ENCODE data around the gene ESYT2.
A peak's percentile ranks its signal among the peaks of the same experiment; 100 is the strongest.
"Not testable (repeated sequence)": the region's sequence is repeated elsewhere in the genome, so short reads cannot be mapped to it uniquely, and the experiment has no call there.

ESYT2 gene

DNA sequence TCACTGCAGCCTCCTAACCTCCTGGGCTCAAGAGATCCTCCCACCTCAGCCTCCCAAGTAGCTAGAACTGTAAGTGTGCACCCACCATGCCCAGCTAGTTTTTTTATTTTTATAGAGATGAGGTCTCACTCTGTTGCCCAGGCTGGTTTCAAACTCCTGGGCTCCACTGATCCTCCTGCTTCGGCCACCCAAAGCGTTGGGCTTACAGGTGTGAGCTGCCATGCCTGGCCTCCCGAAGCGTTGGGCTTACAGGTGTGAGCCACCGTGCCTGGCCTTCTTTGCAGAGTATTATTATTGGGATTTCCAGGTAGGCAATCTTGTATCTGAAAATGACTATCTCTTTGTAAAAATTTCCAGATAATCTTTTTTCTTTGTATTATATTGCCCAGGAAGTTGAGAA lies 101.6 kb downstream of the ESYT2 start:
- no peak for DNase-seq

DNA sequence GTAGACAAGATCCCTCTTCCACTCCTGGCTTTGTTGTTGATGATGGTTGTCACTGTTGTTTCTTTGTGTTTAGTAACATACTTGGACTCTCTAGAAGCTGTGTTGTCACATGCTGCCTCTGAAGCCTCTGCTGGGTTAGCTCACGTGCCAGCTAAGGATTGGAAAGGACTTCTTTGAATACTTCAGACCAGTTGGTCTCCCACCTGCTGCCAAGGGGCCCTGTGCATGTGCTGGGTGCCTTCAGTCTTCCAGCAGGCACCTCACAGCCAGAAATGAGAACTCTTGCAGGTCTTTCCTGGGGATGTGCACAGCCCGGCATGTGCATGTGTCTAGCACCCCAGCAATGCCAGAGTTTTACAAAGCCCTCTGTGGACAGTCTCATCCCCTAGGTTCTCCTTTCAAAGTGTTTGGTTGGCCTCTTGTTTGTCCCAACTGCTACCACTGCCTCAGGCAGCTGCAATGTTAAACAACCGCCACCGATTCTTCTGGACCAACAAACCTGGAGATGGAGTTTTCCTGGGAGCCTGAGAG lies 103.0 kb downstream of the ESYT2 start:
- DNase-seq: no peak

DNA sequence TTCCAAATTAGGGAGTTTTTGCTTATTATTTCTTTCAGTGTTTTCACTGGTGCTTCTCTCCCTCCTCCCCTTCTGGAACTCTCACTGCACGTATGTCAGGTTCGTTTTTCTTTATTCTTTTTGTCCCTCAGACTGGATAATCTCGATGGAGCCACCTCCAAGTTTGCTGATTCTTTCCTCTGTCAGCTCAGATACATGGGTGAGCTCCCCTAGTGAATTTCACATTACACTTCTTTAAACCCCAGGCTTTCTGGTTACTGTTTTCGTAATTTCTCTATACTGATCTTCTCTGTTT lies 103.9 kb downstream of the ESYT2 start:
- no peak for DNase-seq

DNA sequence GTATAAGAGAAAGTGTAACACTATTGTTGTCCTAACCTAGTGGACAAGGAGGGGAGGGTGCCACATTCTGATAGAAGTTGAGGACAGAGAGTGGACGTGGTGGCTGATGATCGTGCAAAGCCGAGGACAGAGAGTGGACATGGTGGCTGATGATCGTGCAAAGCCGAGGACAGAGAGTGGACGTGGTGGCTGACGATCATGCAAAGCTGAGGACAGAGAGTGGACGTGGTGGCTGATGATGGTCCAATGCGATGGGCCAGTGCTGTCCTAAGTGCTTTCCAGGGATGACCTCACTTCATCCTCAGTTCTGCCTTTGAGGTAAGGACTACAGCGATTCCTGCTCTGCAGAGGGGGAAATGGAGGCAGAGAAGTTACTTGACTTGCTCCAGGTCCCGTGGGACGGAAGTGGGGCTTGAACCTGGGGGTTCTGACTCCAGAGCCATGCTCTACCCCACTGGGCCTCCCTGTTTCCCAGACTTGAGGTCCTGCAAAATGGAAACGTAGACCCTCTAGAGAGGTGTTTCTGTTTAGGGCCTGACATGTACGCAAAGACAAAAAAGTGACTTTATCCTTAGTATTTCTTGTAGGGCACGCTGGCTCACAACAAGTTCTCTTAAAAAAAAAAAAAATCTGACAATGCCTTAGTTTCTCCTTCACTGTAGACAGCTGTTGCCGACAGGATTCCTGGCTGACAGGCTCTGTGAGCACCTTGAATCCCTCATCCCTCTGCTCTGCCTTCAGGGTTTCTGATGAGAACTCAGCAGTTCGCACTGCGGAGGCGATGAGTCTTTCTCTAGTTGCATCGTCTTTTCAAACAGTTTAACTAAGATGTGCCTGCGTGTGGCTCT lies 104.4 kb downstream of the ESYT2 start:
- DNase-seq: no peak

DNA sequence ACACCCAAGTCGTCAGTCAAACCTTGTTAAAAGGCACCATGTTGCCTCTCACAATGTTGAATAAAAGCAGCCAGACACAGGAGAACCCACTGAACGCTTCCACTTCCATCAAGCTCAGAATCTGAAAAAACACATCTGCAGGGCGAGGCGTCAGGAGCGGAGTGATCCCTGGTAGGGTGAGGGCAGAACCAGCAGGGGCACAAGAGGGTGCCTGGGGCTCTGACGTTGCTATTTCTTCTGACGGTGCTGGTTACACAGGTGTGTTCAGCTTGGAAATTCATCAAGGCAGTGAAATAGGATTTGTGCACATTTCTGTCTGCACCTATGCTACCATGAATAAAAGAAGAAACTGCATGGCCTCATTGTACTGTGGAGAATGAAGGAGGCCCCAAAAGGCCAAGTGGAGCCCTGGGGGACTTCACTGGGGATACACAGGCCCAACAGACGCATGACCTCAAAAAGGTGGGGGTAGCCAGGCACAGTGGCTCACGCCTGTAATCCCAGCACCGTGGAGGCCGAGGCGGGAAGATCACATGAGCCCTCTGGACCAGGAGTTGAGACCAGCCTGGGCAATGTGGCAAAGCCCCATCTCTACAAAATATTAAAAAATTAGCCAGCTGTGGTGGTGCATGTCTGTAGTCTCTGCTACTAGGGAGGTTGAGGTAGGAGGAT lies 105.5 kb downstream of the ESYT2 start:
- DNase-seq: no peak

DNA sequence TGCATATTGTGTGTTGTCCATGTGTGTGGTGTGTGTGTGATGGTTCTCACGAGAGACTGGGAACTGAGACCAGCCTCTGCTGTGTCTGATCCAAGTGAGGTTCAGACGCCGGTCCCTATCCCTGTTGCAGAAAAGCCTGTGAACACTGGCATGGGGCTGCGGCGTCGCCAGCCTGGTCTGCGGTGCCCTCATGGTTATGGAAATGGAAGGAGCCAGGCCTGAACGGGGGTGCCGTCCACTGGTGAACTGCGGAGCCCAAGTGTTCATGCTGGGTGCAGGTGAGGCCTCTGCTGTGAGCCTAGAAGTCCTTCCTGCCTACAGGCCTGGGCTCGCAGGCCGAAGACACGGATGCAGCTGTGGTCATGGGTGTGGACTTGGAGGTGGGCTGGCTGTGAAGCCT lies 106.0 kb downstream of the ESYT2 start:
- no peak for DNase-seq

DNA sequence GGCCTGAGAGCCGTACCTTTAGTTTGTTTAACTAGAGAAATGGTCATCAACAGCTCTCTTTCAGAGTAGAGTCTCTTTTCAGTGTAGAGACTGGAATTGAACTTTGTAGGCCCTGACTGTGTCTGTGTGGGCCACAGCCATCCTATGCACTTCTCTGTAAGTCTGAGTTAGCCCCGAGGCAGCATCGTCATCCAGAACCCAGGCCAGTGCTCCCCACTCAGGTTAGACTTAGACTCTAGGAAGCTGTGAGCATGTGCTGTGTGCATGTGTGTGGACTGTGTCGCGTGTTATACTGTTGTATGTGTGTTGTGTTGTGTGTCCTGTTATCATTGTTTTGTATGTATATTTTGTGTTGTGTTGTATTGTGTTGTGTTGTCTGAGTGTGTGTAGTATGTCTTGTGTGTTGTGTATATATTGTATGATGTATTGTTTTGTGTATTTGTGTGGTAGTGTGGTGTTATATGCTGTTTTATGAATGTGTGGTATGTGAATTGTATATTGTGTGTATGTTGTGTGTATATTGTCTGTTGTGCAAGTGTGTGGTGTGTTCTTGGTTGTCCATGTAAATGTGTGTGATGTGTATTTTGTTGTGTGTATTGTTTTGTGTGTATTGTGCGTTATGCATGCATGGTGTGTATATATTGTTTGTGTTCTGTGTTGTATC lies 106.6 kb downstream of the ESYT2 start:
- no peak for DNase-seq

DNA sequence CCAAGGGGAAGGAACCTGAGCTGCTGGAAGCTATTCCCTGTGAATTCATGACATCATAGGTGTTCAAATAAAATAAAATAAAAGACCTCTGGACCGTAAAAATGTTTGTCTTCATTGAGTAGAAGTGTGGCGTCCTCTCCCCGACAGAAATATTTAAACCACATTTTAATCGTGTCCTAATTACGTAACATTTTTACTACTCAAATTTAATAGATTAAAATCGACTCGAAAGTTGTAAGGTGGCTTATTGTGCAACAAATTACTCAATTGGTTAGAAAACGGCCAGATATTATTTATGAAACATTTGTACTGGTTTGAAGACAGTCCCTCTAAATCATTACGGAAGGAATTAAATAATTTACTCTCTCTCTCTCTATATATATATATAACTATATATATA lies 109.2 kb downstream of the ESYT2 start:
- no peak for DNase-seq

DNA sequence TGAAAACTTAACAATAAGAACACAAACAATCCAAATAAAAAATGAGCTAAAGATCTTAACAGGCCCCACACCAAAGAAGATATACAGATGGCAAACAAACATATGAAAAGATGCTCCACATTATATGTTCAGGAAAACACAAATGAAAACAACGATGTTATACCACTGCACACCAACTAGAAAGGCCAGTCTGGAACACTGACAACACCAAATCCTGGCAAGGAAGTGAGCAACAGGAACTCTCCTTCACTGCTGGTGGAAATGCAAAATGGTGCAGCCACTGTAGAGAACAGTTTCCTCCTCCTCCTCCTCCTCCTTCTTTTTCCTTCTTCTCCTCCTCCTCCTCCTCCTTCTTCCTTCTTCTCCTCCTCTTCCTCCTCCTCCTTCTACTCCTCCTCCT lies 112.5 kb downstream of the ESYT2 start:
- no peak for DNase-seq

DNA sequence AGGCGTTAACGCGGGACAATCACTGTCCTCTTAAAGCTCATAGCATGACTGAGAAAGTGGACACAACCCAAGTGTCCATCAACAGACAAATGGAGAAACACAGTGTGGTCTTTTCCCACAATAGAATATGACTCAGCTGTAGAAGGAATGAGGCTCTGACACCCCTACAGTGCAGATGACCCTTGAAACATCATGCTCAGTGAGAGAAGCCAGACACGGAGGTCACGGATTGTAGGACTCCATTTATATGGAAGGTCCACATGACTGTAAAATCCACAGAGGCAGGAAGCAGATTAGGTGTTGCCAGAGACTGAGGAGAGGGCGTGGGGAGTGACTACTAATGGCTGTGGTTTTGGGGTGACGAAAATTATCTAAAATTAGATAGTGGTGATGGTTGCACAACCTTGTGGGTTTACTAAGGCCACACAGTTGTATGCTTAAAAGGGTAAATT lies 118.6 kb downstream of the ESYT2 start:
- DNase-seq: no peak

DNA sequence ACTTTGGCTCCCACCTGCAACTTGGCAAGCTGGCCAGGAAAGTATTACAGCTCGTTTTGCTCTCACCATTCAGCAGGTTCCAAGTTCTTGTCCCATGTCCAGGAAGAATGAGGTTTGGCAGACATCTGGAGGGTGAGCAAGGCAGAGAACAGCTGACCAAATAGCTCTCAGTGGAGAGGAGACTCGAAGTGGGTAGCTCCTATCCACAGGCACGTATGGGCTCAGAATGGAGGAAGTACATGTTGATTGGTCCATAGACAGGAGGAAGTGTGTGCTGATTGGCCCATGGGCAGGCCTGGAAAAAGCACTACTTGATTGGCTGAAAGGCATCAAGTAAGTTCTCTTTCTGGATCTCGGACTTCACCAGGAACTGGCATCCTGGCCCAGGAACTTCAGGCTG lies 121.7 kb downstream of the ESYT2 start:
- DNase-seq: no peak

DNA sequence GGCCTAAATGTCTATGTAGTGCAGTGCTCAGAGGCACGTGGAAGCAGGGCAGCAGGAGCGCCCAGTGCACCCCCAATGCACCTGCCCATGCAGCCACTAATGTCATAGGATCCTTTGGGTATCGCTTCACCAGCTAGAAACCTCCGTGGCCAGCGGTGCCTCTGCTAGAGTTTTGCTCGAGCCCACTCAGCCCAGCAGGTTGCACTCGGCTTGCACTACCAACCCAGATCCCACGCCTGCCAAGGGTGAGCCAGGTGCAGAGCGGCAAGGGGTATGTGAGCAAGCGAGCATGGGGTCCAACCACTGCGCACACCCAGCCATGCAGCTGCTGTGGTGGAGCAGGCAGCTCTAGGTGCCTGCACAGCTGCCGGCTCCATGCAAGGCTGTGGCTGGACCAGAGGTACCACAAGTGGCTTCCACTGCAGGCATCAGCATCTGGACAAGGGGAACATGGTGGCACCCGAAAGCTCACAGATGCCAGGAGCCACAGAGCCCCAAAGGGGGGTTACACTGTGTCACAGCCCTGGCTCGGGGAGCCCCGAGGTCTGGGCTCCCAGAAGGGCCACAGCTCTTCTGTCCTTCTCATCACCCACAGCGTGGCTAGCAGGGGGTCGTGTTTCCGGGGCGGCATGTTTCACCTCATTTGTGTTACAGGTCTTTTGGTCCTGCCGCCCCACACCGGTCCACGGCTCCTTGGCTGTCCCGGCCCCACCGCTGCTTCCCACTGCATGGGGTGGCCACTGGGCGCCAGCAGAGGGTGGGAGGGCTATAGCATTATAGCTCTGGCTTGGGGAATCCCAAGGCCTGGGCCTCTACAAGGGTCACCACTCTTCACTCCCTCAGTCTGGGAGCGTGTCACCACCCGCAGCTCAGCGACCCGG lies 122.4 kb downstream of the ESYT2 start:
- DNase-seq: no peak

DNA sequence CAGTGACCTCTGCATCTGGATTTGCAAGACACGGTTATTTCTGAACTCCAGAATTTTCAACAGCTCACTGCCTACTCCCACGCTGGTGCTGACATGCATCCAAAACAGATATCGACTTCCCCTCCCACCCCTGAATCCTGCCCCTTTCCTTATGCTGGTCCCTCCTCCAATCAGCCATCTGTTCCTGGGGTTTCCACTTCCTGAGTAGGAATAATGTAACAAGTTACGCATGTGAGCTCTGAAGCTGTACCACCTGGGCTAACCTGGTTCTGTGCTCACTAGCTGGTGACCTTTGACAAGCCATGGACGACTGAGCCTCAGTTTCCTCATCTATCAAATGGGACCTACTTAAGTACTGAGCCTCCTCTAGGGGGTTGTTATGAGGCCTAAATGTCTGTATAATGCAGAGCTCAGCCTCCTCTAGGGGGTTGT lies 123.0 kb downstream of the ESYT2 start:
- no peak for DNase-seq

DNA sequence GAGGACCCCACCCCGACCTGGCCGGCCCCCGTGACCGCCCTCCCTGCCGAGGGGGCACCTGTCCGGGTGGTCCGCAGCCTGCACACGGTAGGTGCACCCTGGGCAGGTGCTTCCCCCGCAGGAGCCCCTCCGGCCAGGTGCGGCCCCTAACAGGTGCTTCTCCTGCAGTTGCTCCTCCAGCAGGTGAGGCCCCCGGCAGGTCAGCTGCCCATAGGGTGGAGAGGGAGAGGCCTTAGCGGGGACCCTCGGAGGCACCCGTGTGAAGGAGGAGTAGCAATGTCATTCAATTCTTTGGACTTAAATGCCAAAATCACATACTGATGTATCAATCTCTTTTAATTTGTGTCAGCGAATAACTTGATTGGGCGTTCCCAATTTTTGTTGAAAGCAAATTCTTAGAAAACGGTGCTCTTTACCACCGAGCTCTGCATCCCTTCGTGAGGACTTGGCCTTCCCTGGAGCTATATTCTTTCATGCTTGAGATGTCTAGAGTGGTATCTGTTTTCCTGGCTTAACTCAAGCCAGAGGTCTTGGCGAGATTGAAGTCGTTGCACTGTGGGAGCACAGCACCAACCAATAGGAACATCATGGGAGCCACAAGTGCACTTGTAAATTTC lies 124.0 kb downstream of the ESYT2 start:
- DNase-seq: peak in 1 of 51 donors; percentile 60

DNA sequence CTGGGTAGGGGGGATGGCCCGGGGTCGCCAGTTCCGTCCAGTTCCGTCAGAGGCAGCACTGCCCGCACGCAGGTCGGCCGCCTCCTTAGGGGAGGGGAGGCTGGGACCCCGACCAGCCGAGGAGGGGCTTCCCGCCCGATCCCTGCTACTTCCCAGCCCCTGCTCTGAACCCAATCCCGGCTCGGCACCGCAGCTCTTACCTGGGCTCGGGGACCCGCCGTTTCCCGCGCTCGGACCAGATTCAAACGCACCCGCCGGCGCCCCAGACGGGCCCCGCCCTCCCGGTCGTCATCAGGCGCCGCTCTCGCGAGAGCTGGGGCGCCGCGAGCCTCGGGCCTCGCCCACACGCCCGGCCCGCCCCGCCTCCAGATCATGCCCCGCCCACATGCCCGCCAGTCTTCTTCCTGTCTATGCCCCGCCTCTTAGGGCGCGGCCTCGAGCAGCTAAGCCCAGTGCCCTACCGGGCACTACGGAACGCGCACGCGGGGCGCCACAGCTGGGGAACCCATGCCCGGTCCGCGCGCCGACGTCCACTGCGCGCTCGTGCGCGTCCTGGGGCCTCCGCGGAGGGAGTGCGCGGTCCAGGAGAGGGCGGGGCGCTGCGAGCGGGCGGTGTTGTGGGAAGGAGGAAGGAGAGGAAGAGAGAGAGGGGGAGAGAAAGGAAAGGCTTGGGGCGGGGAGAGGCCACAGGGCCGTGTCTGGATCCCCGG lies 124.6 kb downstream of the ESYT2 start, which contains the start of gene NCAPG2:
NCAPG2 (minus strand) TSS at position 281 of the 710 bp plus-strand sequence. CDS start 2,905 bp downstream, outside the sequence.
- DNase-seq: peak; percentile 24 to 99 (median 94)

DNA sequence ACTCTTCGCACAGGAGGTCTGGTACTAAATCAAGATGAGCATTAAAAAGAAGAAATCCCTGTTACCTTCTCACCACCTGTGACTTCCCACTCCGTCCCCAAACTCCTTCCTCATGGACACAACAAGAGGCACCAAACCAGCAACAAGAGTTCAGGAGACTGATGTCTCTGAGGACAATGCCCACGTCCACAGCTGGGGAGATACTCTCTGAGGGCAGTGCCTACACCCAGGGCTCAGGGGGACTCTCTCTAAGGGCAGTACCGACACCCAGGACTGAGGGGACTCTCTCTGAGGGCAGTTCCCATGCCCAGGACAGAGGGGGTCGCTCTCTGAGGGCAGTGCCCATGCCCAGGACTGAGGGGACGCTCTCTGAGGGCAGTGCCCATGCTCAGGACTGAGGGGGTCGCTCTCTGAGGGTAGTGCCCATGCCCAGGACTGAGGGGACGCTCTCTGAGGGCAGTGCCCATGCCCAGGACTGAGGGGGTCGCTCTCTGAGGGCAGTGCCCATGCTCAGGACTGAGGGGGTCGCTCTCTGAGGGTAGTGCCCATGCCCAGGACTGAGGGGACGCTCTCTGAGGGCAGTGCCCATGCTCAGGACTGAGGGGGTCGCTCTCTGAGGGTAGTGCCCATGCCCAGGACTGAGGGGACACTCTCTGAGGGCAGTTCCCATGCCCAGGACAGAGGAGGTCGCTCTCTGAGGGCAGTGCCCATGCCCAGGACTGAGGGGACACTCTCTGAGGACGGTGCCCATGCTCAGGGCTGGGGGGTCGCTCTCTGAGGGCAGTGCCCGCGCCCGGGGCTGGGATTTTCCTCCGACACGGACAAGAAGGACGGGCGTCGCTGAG lies 125.4 kb downstream of the ESYT2 start:
- not testable (repeated sequence) for DNase-seq

DNA sequence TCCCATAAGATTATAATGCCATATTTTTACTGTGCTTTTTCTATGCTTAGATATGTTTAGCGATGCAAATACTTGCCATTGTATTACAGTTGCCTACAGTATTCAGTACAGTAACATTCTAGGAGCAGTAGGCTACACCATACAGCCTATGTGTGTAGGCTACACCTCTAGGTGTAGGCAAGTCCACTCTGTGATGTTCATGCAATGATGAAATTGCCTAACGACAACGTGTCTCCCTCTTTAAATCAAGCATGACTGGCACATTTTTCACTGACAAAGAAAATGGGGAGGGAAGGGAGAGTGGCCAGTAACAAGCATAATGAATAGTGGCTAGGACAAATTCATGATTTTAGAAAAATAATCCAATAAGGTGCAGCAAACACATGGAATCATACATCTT lies 126.4 kb downstream of the ESYT2 start:
- DNase-seq: no peak

DNA sequence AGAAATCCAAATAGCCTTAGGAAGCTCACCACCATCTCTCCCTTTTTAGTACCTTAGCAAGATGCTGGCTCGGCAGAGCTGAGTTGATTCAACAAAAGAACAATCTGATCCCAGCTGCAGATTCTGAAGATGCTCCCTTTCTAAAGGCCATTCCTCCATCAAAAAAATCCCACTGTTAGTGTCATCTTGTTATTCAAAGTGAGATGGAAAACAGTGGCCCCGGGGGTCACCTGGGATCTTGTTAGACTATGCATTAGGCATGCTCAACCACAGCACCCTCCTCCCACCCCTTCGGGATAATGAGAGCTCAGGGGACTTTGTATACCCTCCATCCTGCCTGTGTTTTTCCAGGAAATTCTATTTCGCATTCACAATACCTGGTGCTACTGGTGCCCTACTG lies 127.1 kb downstream of the ESYT2 start:
- no peak for DNase-seq

DNA sequence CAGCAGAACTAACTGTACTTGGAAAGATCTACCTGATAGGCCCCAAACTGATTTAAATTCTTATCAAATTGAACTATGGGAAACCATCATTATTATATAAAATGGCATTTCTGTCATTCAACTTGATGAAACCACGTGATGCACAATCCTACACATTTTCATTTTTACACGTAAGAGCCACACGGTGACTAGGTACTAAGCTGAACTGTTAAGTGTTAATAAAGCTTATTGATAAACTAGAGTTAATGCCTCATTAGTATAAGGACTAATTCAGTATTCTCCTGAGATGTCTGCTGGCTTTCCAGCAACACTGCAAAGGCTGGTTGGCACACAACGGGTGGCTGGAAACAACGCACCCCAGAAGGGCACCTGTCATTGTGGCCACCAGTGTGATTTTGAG lies 129.3 kb downstream of the ESYT2 start:
- DNase-seq: no peak
